Keratinocyte (primary cell): ENCODE data around the gene TAF1C. TPM values are rescaled to one million over a fixed set of nuclear protein-coding genes. Genes with fewer than 3 reads are reported as not detected.

Source experiments
- DNase-seq: peaks from one replicate; pipeline ENCODE4 v3.0.0-alpha.2; 2011; ENCODE audit warnings: low read depth, missing footprints, low spot score
- FAIRE-seq: peaks from 2 replicates; lab custom pipeline; 2011; peaks lifted over from hg19 to GRCh38; lab: Jason Lieb, UNC
- H2AFZ ChIP-seq: 2 replicates; pipeline ENCODE4 v1.6.0; 2012; ENCODE audit warnings: low read length, control low read depth, inconsistent platforms; ENCODE audit not compliant: control insufficient read depth
- H3K27ac ChIP-seq: 2 replicates; pipeline ENCODE4 v1.5.1; 2011; ENCODE audit warnings: low read length; ENCODE audit not compliant: control insufficient read depth, insufficient read depth
- H3K27me3 ChIP-seq: 3 replicates; pipeline ENCODE4 v1.6.0; 2011; ENCODE audit warnings: low read length; ENCODE audit not compliant: control insufficient read depth, insufficient read depth; ENCODE audit errors: extremely low read depth
- H3K36me3 ChIP-seq, 2 experiments: 2 replicates in 1 of 2; 3 replicates in 1 of 2; pipeline ENCODE4 v1.5.1; 2011; ENCODE audit warnings: low read length in 2 of 2, mild to moderate bottlenecking in 1 of 2; ENCODE audit not compliant: control insufficient read depth in 2 of 2, insufficient read depth in 2 of 2; ENCODE audit errors: extremely low read depth in 1 of 2
- H3K4me1 ChIP-seq: 3 replicates; pipeline ENCODE4 v1.5.1; 2011; ENCODE audit warnings: low read length; ENCODE audit not compliant: control insufficient read depth, insufficient read depth; ENCODE audit errors: extremely low read depth
- H3K4me2 ChIP-seq: 3 replicates; pipeline ENCODE4 v1.6.0; 2011; ENCODE audit warnings: low read depth, low read length; ENCODE audit not compliant: control insufficient read depth, insufficient read depth; ENCODE audit errors: extremely low read depth
- H3K4me3 ChIP-seq, 3 experiments: fragments of 200-600 bp in 1 of 3; sonication (generic) in 1 of 3; 2 replicates in 2 of 3; 3 replicates in 1 of 3; pipeline ENCODE4 v1.5.1; 2011 to 2016; ENCODE audit warnings: low read length in 3 of 3, mild to moderate bottlenecking in 3 of 3, control low read depth in 2 of 3, inconsistent platforms in 1 of 3, low read depth in 1 of 3, mixed read lengths in 1 of 3, mixed run types in 1 of 3, moderate library complexity in 1 of 3; ENCODE audit not compliant: control insufficient read depth in 2 of 3, insufficient read depth in 2 of 3; ENCODE audit errors: extremely low read depth in 1 of 3
- H3K79me2 ChIP-seq: 2 replicates; pipeline ENCODE4 v1.6.0; 2012; ENCODE audit warnings: low read length; ENCODE audit not compliant: control insufficient read depth, insufficient read depth
- H3K9ac ChIP-seq: 3 replicates; pipeline ENCODE4 v1.6.0; 2011; ENCODE audit warnings: low read length; ENCODE audit not compliant: control insufficient read depth, insufficient read depth; ENCODE audit errors: extremely low read depth
- H3K9me1 ChIP-seq: 3 replicates; pipeline ENCODE4 v1.6.0; 2011; ENCODE audit warnings: low read length; ENCODE audit not compliant: control insufficient read depth, insufficient read depth; ENCODE audit errors: extremely low read depth
- H3K9me3 ChIP-seq: 2 replicates; pipeline ENCODE4 v1.5.1; 2012; ENCODE audit warnings: low read depth, low read length; ENCODE audit not compliant: control insufficient read depth
- H4K20me1 ChIP-seq: 3 replicates; pipeline ENCODE4 v1.6.0; 2011; ENCODE audit warnings: low read length; ENCODE audit not compliant: control insufficient read depth, insufficient read depth; ENCODE audit errors: extremely low read depth
- EZH2 ChIP-seq: IDR thresholded peaks from one replicate; pipeline ENCODE4 v1.6.1; 2012; ENCODE audit warnings: inconsistent platforms, mild to moderate bottlenecking, low read length, moderate library complexity
- dilution Hi-C: fragments of 300-500 bp; cut with MboI; formaldehyde crosslinking; loops from one replicate; pipeline ENCODE4 v1.7.0; 2020; ENCODE audit warnings: low sequenced_read_pairs; ENCODE audit not compliant: extremely low pct_ligation_motif_present
- polyA plus RNA-seq, 5 experiments: library from polyadenylated mRNA; depleted of rRNA in 3 of 5; stranded (reverse) in 3 of 5; stranded (forward) in 1 of 5; unstranded in 1 of 5; fragments of >200 nt; gene quantifications; 1 replicate in 1 of 5; 2 replicates in 3 of 5; 3 replicates in 1 of 5; pipeline versions ENCODE4 v1.2.1 to v1.2.3, GENCODE V29; 2011 to 2012; ENCODE audit warnings: missing spikeins in 2 of 5, low read depth in 1 of 5, low replicate concordance in 1 of 5
- TF ChIP-seq, protein P1 (sequence below), 3 experiments: IDR thresholded peaks in 1 of 3; conservative IDR thresholded peaks in 1 of 3; optimal IDR thresholded peaks in 1 of 3; 2 replicates in 2 of 3; 3 replicates in 1 of 3; pipeline versions ENCODE3 to v1.5.1; 2011; ENCODE audit warnings: low read length in 3 of 3, mild to moderate bottlenecking in 3 of 3, moderate library complexity in 2 of 3, control low read depth in 1 of 3, inconsistent platforms in 1 of 3; ENCODE audit not compliant: insufficient read depth in 2 of 3; ENCODE audit errors: extremely low read depth in 1 of 3

The TAF1C gene
- polyA plus RNA-seq, 1 donor (not counting 4 experiments of a cell fraction or from before 2014, with no cell fraction given): 6.5 TPM

DNA sequence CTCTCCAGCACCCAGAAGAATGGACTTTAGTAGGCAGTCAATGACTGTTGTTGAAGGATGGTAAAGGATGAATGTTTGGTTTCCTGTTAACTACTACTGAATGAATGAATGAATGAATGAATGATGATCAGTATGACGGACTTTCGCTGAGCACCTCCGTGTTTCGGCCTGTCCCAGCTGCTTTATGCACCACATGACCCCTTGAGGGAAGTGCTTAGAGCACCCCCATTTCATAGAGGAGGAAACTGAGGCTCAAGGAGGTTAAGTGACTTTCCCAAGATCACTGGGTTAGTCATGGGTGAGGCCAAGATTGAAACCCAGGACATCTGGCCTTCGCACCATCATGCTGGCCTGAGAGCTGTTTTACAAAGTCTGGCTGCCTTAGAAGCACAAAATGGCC is 46.1 kb upstream of the TAF1C start:
- Histone ChIP-seq H3K27me3 (peaks cover 7% of the 10 kb centered on the region), H3K9me1 (no peaks in the 10 kb centered on the region), H4K20me1 (no peaks in the 10 kb centered on the region), H3K9me3 (no peaks in the 10 kb centered on the region), H3K4me3 (no peak overlapping the region), H2AFZ (no peak overlapping the region), H3K4me1 (no peaks in the 10 kb centered on the region), H3K9ac (no peak overlapping the region), H3K27ac (no peak overlapping the region), H3K79me2 (no peaks in the 10 kb centered on the region), H3K4me2 (no peak overlapping the region), H3K36me3 (no peaks in the 10 kb centered on the region)
- FAIRE-seq (no peak), DNase-seq (no peak)
- no peak for TF ChIP-seq EZH2
- TF ChIP-seq, protein P1, sequence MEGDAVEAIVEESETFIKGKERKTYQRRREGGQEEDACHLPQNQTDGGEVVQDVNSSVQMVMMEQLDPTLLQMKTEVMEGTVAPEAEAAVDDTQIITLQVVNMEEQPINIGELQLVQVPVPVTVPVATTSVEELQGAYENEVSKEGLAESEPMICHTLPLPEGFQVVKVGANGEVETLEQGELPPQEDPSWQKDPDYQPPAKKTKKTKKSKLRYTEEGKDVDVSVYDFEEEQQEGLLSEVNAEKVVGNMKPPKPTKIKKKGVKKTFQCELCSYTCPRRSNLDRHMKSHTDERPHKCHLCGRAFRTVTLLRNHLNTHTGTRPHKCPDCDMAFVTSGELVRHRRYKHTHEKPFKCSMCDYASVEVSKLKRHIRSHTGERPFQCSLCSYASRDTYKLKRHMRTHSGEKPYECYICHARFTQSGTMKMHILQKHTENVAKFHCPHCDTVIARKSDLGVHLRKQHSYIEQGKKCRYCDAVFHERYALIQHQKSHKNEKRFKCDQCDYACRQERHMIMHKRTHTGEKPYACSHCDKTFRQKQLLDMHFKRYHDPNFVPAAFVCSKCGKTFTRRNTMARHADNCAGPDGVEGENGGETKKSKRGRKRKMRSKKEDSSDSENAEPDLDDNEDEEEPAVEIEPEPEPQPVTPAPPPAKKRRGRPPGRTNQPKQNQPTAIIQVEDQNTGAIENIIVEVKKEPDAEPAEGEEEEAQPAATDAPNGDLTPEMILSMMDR (optimal IDR thresholded peaks at IDR 0.05 in 1 of 3, IDR thresholded peaks at IDR 0.05 in 1 of 3, conservative IDR thresholded peaks at IDR 0.05 in 1 of 3; ENCODE audit: extremely low read depth in 1 of 3, insufficient read depth in 2 of 3, low read length in 3 of 3): no peak
- dilution Hi-C loops: no loop called here

- H3K9me1 ChIP-seq: no peaks in the 10 kb centered on the region
- H4K20me1 ChIP-seq: no peaks in the 10 kb centered on the region
- no peak overlapping the region for H3K27ac ChIP-seq
- FAIRE-seq (no peak), DNase-seq (no peak)
- no peak overlapping the region for H2AFZ ChIP-seq
- no peak overlapping the region for H3K4me2 ChIP-seq
- TF ChIP-seq, protein P1 (optimal IDR thresholded peaks at IDR 0.05 in 1 of 3, IDR thresholded peaks at IDR 0.05 in 1 of 3, conservative IDR thresholded peaks at IDR 0.05 in 1 of 3; ENCODE audit: extremely low read depth in 1 of 3, insufficient read depth in 2 of 3, low read length in 3 of 3): no peak
- TF ChIP-seq EZH2: no peak
- dilution Hi-C loops: no loop called here
- H3K9ac ChIP-seq: no peak overlapping the region
- peaks cover 4% of the 10 kb centered on the region for H3K27me3 ChIP-seq
- no peaks in the 10 kb centered on the region for H3K79me2 ChIP-seq
- no peaks in the 10 kb centered on the region for H3K4me1 ChIP-seq
- no peaks in the 10 kb centered on the region for H3K36me3 ChIP-seq
- H3K4me3 ChIP-seq: no peak overlapping the region
- no peaks in the 10 kb centered on the region for H3K9me3 ChIP-seq
Observed at GRCh38 chr16:84232060-84232459, 45.2 kb upstream of the TAF1C start.
